ENCODE results near the gene TMEM181.

DNA sequence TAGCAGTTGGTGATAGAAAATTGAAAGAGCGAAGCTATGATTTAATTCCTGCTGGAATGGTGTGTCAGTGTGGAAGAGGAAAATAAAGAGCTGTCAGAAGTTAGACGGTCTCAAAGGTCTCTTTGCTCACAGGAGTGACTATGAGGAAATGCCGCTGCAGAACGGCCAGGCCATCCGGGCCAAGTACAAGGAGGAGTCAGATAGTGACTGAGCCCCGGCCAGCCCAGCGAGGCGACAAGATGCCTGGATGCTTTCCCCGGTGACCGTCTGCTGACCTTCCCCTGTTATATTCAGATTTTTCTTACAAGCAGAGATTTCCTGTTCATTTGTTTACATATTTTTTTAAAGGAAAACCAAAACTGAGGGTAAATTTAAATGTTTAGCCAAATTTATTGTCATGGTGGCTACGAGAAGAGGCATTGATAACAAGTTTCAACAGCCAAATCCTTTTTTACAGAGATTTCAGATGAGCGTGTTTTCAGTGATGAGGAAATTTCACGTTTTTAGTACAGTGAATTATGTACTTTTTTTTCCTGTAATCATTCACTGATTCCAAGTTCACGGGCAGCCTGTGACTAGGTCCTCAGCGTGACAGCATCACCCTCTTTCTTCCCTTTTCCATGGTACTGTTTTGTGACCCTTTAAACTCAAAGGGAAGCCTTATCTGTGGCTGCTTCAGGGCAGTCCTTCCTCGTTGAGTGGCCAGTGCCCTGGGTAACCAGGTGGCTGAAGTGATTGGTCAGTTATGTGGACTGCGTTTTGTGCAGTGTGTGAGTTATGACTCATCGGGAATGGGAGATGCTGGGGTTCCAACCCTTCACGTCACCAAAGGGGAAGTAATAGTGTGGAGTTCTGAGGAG lies 72.0 kb downstream of the TMEM181 start:
- TF ChIP-seq POLR2A (IDR thresholded peaks at IDR 0.05; ENCODE audit: low read length), result no peak
- no peak for TF ChIP-seq SMC3 (IDR thresholded peaks at IDR 0.05)
- TF ChIP-seq, protein P1, sequence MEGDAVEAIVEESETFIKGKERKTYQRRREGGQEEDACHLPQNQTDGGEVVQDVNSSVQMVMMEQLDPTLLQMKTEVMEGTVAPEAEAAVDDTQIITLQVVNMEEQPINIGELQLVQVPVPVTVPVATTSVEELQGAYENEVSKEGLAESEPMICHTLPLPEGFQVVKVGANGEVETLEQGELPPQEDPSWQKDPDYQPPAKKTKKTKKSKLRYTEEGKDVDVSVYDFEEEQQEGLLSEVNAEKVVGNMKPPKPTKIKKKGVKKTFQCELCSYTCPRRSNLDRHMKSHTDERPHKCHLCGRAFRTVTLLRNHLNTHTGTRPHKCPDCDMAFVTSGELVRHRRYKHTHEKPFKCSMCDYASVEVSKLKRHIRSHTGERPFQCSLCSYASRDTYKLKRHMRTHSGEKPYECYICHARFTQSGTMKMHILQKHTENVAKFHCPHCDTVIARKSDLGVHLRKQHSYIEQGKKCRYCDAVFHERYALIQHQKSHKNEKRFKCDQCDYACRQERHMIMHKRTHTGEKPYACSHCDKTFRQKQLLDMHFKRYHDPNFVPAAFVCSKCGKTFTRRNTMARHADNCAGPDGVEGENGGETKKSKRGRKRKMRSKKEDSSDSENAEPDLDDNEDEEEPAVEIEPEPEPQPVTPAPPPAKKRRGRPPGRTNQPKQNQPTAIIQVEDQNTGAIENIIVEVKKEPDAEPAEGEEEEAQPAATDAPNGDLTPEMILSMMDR (IDR thresholded peaks at IDR 0.05), result no peak
- no peak for TF ChIP-seq ESRRA (IDR thresholded peaks at IDR 0.05; ENCODE audit: borderline replicate concordance, low read length)
- no peak for TF ChIP-seq CEBPB (IDR thresholded peaks at IDR 0.05)
- no peak for TF ChIP-seq CHD2 (IDR thresholded peaks at IDR 0.05; ENCODE audit: low read length, partially characterized antibody)
- no peak for TF ChIP-seq POLR2AphosphoS2 (conservative IDR thresholded peaks at IDR 0.05; ENCODE audit: low read length)
- TF ChIP-seq GATA3 (IDR thresholded peaks at IDR 0.05; ENCODE audit: borderline replicate concordance), result no peak
- no peak for TF ChIP-seq JUNB (IDR thresholded peaks at IDR 0.05)
- TF ChIP-seq CHD4 (IDR thresholded peaks at IDR 0.05; ENCODE audit: borderline replicate concordance), result no peak
- no peak for TF ChIP-seq HDAC2 (IDR thresholded peaks at IDR 0.05)
- TF ChIP-seq CBX8 (IDR thresholded peaks at IDR 0.05), result no peak
- TF ChIP-seq EP300 (IDR thresholded peaks at IDR 0.05), result no peak
- TF ChIP-seq RNF2 (IDR thresholded peaks at IDR 0.05; ENCODE audit: borderline replicate concordance, low read depth), result no peak
